GM19240 (cell line): ENCODE measurements around the gene RBP4.
"Not testable (repeated sequence)": the region's sequence is repeated elsewhere in the genome, so short reads cannot be mapped to it uniquely, and the experiment has no call there.

Source experiments
- DNase-seq: peaks from one replicate; pipeline ENCODE4 v3.0.0; 2011; ENCODE audit warnings: low spot score; ENCODE audit not compliant: insufficient read length

RBP4 gene

GRCh38 chr10:93567277-93568104 lies 33.5 kb downstream of the RBP4 start:
- no peak for DNase-seq

GRCh38 chr10:93566435-93567276 lies 34.4 kb downstream of the RBP4 start, which contains the start of gene FFAR4:
FFAR4 (plus strand) TSS chr10:93566665; CDS start chr10:93566721, 56 bp downstream.
- no peak for DNase-seq

- DNase-seq, result no peak
Measured at GRCh38 chr10:93565446-93565845, 35.6 kb downstream of the RBP4 start.

GRCh38 chr10:93560541-93560940 lies 40.5 kb downstream of the RBP4 start:
- DNase-seq, result no peak

- DNase-seq, result no peak
Measured at GRCh38 chr10:93559490-93559889, 41.5 kb downstream of the RBP4 start.

GRCh38 chr10:93554760-93555432 lies 46.1 kb downstream of the RBP4 start:
- peak; percentile 48 for DNase-seq

GRCh38 chr10:93554316-93554663 lies 46.7 kb downstream of the RBP4 start:
- DNase-seq, result no peak

GRCh38 chr10:93553482-93554315 lies 47.3 kb downstream of the RBP4 start:
- no peak for DNase-seq

GRCh38 chr10:93552780-93553179 lies 48.3 kb downstream of the RBP4 start:
- DNase-seq, result no peak

- no peak for DNase-seq
Measured at GRCh38 chr10:93550606-93551005, 50.4 kb downstream of the RBP4 start.

- no peak for DNase-seq
Measured at GRCh38 chr10:93548376-93549071, 52.5 kb downstream of the RBP4 start.

GRCh38 chr10:93547522-93547921 lies 53.5 kb downstream of the RBP4 start:
- DNase-seq, result no peak

GRCh38 chr10:93546995-93547394 lies 54.0 kb downstream of the RBP4 start:
- not testable (repeated sequence) for DNase-seq

- no peak for DNase-seq
Measured at GRCh38 chr10:93542358-93542791, 58.7 kb downstream of the RBP4 start.
